HG02588 (cell line): ENCODE results near the gene CLIC4.
"Not testable (repeated sequence)": the region's sequence is repeated elsewhere in the genome, so short reads cannot be mapped to it uniquely, and the experiment has no call there.

Experiments used
- ATAC-seq: cut with Tn5 transposase; IDR thresholded peaks from one replicate; pipeline ENCODE4 v1.9.1; 2021; ENCODE audit warnings: mild to moderate bottlenecking, moderate library complexity; ENCODE audit not compliant: unreplicated experiment

CLIC4 gene

DNA sequence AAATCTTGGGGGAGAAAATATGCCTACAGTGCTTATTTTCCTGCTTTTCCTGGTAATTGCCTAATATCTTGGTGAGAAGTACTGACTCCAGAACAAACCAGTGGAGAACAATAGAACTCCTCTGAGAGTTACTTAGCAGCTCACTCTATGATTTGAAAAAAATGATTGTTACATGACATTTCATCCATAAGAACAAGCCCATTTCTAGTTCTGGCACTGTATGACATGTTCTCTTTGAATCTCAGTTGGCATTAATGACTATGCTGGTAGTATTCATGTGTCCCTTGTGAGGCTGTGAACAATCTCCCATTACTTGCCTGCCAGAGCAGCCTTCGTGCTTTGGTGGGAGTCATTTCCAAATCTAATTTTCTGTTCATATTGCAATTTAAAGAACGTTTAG is 58.0 kb downstream of the CLIC4 start:
- ATAC-seq = no peak

- ATAC-seq = no peak
Measured at GRCh38 chr1:24803987-24804530, 58.8 kb downstream of the CLIC4 start.

DNA sequence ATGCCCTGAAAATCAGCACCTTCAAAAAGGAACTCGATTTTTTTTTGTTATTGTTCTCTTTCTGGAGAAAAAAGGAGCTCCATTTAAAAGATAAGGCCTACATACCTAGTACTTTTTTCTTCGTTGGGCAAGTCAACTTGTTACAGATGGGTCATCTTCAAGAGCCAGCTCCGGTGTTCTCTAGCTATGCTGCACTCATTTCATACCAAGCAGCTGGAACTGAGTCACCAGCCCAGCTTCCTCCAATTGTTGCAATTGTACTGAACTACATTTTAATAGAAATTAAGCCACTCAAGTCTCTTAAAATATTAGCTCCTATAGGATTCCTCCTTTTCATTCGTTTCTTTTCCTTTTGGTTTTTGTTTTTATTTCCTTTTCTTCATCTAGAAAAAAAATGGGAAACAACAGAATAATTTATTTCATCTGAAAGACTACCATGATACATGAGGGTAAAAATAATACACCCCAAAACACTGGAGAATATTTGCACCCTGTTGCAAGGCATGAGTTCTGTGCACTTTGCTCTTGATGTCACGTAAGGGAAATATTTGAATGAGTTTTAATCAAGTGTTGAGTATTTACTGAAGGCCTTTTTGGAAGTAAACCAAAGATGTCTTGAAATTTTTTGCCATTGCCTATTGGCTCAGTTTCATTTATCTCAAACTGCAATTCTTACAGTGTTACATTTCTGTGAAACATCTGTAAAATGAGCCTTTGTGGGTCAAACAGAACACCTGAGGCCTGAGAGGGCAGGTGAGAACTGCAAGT is 60.5 kb downstream of the CLIC4 start:
- no peak for ATAC-seq

- ATAC-seq = no peak
Measured at GRCh38 chr1:24806588-24806987, 61.3 kb downstream of the CLIC4 start.

DNA sequence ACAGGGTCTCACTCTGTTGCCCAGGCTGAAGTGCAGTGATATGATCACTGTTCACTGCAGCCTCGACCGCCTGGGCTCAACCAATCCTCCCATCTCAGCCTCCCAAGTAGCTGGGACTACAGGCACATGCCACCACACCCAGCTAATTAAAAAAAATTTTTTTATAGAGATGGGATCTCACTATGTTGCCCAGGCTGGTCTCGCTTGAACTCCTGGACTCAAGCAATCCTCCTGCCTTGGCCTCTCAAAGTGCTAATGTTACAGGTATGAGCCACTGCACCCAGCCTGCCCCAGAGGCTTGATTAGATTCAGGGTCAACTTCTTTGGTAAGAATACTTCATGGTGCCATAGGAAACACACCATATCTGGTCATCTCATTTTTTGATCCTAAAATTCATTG is 66.2 kb downstream of the CLIC4 start:
- ATAC-seq = not testable (repeated sequence)

DNA sequence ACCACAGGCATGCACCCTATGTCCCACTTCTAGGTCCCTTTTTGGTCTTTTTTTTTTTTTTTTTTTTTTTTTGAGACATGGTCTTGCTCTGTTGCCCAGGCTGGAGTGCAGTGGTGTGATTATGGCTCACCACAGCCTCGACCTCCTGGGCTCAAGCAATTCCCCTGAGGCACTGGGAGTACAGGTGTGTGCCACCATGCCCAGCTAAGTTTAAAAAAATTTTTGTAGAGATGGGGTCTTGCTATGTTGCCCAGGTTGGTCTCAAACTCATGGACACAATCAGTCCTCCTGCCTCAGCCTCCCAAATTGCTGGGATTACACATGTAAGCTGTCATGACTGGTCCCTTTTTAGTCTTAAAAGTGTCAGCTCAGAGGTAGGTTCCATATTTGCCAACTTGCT is 75.0 kb downstream of the CLIC4 start:
- ATAC-seq = not testable (repeated sequence)

DNA sequence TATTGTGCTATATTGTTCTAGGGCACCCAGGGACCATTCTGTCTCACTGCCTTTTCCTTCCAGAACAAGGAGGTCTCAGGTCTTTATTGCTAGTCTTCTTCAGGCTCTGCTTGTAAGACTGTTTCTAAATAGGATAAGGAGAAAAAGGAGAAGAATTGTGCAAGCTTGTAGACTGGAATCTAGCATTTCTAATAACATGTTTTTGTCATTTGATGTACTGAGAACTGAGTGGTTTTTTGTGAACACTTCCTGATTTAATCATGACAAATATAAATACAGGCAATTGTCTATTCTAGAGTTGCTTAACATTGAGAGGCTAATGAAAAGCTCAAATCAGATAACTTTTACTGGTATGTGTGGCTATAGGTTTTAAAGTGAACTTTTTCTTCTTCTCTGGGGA is 77.6 kb downstream of the CLIC4 start:
- no peak for ATAC-seq

DNA sequence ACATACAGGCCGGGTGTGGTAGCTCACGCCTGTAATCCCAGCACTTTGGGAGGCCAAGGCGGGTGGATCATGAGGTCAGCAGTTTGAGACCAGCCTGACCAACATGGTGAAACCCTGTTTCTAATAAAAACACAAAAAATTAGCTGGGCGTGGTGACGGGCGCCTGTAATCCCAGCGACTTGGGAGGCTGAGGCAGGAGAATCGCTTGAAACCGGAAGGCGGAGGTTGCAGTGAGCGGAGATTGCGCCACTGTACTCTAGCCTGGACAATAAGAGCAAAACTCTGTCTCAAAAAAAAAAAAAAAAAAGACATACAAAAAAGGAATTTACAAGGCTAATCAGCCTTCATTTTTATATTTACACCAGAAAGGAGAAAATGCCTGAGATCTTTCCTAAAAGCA is 78.2 kb downstream of the CLIC4 start:
- ATAC-seq = not testable (repeated sequence)

- ATAC-seq = no peak
Measured at GRCh38 chr1:24825174-24825573, 79.9 kb downstream of the CLIC4 start.

DNA sequence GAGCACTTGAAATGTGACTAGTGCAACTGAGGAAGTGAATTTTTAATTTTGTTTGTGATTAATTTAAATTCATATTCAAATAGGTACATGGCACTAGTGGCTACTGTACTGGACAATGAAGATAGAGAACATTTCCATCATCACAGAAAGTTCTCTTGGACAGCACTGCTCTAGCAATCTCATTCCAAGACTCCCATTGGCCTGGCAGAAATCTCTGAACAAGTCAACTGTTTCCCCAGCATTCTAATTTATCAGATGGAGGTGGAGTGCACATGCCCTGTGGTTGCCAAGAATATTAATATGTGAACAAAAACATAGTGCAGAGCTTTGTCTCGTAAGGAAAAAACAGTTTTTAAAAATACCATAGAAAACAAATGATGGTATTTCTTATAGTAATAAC is 81.3 kb downstream of the CLIC4 start:
- no peak for ATAC-seq

- ATAC-seq = no peak
Measured at GRCh38 chr1:24827379-24828135, 82.3 kb downstream of the CLIC4 start.

GRCh38 chr1:24828183-24828886 is 83.1 kb downstream of the CLIC4 start:
- no peak for ATAC-seq

DNA sequence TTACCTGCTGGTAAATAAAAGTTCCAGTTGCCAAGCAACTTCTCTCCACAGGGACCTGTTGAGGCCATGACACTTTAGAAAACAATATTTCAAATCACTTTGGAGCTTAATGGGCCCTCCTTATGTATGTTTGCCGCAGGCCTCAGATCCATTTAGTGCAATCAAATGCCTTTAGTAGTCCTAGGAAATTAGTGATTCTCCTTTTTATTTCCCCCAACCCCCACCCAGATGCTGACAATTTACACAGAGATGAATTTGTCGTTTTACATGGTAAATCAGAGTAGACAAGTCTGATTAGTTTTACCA is 83.6 kb downstream of the CLIC4 start:
- no peak for ATAC-seq

- no peak for ATAC-seq
Measured at GRCh38 chr1:24830680-24831272, 85.5 kb downstream of the CLIC4 start.

GRCh38 chr1:24841593-24841992 is 96.3 kb downstream of the CLIC4 start:
- ATAC-seq = no peak

- no peak for ATAC-seq
Measured at GRCh38 chr1:24846671-24847070, 101.4 kb downstream of the CLIC4 start.

- peak; percentile 84 for ATAC-seq
Measured at GRCh38 chr1:24847995-24848881, 103.0 kb downstream of the CLIC4 start.

DNA sequence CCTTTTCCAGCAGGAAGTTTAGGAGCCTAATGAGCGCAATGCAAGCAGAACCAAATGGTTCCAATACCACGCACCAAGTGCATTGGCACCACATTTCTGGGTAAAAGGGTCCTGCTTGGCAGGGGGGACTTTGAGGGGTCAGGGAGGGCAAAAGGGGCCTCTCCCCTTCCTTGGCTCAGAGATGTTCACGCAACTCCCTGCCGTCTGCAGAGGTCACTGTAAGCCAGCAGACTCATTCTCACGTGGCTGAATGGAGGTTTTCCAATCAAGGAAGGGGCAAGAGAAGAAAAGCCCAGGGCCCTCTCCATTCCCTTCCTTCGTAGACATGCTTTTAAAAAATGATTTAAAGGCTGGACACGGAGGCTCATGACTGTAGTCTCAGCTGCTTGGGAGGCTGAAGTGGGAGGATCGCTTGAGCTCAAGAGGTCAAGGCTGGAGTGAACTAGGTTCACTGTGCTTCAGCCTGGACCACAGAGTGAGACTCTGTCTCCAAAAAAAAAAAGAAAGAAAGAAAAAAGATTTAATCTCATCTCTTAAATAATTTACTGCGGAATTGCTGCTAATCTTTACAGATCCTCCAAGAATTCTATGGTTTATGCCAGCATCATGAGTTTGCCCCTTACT is 104.5 kb downstream of the CLIC4 start:
- ATAC-seq = no peak

- ATAC-seq = no peak
Measured at GRCh38 chr1:24850328-24850920, 105.2 kb downstream of the CLIC4 start.
